ENCODE data around the gene PTPRN2.

Gene PTPRN2

DNA sequence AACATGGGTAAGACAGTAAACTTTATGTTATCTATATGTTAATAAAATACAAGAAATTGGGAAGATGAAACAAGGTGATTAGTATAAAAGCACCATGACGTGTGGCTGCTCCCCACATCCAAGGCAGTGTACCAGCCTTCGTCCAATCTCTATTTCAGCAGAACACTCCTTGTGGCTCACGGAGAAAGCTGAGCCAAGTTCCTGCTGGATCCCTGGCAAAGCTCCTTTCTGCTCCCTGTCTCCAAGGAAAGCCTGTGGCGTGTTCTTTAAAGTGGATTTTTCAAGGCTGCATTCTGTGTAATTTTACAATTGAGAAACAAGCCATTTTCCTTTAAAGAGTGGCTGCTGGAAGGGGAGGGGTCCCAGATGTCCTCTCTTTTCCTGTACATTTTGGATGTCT, 467.3 kb downstream of the PTPRN2 start:
- Histone ChIP-seq H3K27ac (ENCODE audit: low read depth, low read length) (no peak overlapping the region), H3K79me2 (ENCODE audit: control insufficient read depth, insufficient read depth, low read length) (no peaks in the 10 kb centered on the region), H3K27me3 (ENCODE audit: insufficient read depth, low read length, poor library complexity) (no peaks in the 10 kb centered on the region), H3K4me2 (ENCODE audit: low read length) (no peak overlapping the region), H3K4ac (ENCODE audit: low read depth, low read length) (no peak overlapping the region), H3K36me3 (ENCODE audit: control insufficient read depth, insufficient read depth, low read length) (no peaks in the 10 kb centered on the region), H2BK5ac (ENCODE audit: low read length) (no peak overlapping the region), H3K9ac (ENCODE audit: low read length) (no peak overlapping the region), H2BK120ac (ENCODE audit: low read depth, low read length) (no peak overlapping the region), H4K8ac (ENCODE audit: low read depth, low read length) (no peak overlapping the region), H3K18ac (ENCODE audit: low read length) (no peak overlapping the region), H3K79me1 (ENCODE audit: low read length) (no peaks in the 10 kb centered on the region), H2AK5ac (ENCODE audit: low read length) (no peak overlapping the region), H3K4me1 (ENCODE audit: control insufficient read depth, low read depth, low read length) (no peaks in the 10 kb centered on the region), H3K23ac (ENCODE audit: low read length) (no peak overlapping the region), H2BK15ac (replicated peaks; ENCODE audit: low read depth) (no peak overlapping the region), H3K56ac (ENCODE audit: low read length) (no peak overlapping the region), H4K5ac (ENCODE audit: low read length) (no peak overlapping the region), H3K4me3 (ENCODE audit: low read length) (no peak overlapping the region)
- DNase-seq = no peak
- WGBS (ENCODE audit: extremely low coverage, insufficient coverage, low lambda C conversion rate) = no CpG with 5 or more reads among the region's 4 CpGs

DNA sequence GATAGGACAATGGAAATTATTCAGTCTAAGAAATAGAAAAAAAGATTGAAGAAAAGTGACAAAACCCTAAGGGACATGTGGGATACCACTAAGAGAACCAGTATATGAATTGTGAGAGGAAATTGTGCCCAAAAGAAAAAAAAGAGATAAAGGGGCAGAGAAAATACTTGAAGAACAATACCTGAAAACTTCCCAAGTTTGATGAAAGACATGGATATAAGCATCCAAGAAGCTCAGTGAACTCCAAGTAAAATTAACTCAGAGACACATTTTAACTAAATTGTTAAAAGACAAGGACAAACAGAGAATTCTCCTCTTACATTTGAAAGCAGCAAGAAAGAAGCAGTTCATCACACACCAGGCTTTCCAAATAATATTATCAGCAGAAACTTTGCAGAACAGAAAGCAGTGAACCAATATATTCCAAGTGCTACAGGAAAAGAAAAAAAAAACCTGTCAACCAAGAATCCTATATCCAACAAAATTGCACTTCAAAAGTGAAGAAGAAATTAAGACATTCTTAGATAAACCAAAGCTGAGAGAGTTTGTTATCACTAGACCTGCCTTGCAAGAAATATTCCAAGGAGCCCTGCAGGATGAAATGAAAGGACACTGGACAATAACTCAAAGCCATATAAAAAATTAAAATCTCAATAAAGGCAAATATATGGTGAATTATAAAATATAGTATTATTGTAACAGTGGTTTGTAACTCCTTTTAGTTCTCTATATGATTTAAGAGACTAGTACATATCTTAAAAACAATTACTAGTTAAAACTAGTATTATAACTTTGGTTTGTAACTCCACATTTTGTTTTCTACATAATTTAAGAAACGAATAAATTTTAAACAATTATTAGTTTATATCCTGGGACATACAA, 470.0 kb downstream of the PTPRN2 start:
- Histone ChIP-seq H3K23ac (ENCODE audit: low read length) (no peak overlapping the region), H3K4me3 (ENCODE audit: low read length) (no peak overlapping the region), H3K79me1 (ENCODE audit: low read length) (no peaks in the 10 kb centered on the region), H2AK5ac (ENCODE audit: low read length) (no peak overlapping the region), H3K79me2 (ENCODE audit: control insufficient read depth, insufficient read depth, low read length) (no peaks in the 10 kb centered on the region), H3K36me3 (ENCODE audit: control insufficient read depth, insufficient read depth, low read length) (no peaks in the 10 kb centered on the region), H4K5ac (ENCODE audit: low read length) (no peak overlapping the region), H3K27ac (ENCODE audit: low read depth, low read length) (no peak overlapping the region), H2BK5ac (ENCODE audit: low read length) (no peak overlapping the region), H3K4me1 (ENCODE audit: control insufficient read depth, low read depth, low read length) (no peaks in the 10 kb centered on the region), H3K27me3 (ENCODE audit: insufficient read depth, low read length, poor library complexity) (no peaks in the 10 kb centered on the region), H3K4ac (ENCODE audit: low read depth, low read length) (no peak overlapping the region), H3K4me2 (ENCODE audit: low read length) (no peak overlapping the region), H3K18ac (ENCODE audit: low read length) (no peak overlapping the region), H3K56ac (ENCODE audit: low read length) (no peak overlapping the region), H2BK15ac (replicated peaks; ENCODE audit: low read depth) (no peak overlapping the region), H3K9ac (ENCODE audit: low read length) (no peak overlapping the region), H4K8ac (ENCODE audit: low read depth, low read length) (no peak overlapping the region), H2BK120ac (ENCODE audit: low read depth, low read length) (no peak overlapping the region)
- DNase-seq = no peak
- no CpG with 5 or more reads among the region's 1 CpG for WGBS (ENCODE audit: extremely low coverage, insufficient coverage, low lambda C conversion rate)

DNA sequence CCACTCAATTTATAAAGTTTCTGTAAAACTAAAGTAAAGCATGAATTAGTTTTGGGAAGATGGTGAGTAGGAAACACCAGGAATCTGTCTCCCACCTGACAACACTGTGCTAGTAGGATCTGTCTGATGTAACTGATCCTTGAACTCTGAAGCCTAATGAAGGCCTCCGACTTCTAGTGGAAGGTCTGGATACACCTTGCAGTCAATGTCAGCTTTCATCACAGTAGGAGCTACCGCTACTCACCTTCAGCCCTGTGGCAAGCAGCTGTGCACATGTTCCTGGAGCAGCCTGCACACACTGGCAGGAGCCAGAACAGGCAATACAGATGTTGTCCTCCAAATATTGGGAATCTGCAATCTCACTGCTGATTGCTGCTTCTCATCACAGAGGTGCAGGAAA, 471.4 kb downstream of the PTPRN2 start:
- no peak overlapping the region for H3K4ac ChIP-seq (ENCODE audit: low read depth, low read length)
- no peak overlapping the region for H3K18ac ChIP-seq (ENCODE audit: low read length)
- peak overlapping the region; percentile 13 for H3K4me3 ChIP-seq (ENCODE audit: low read length)
- no peaks in the 10 kb centered on the region for H3K79me1 ChIP-seq (ENCODE audit: low read length)
- H4K5ac ChIP-seq (ENCODE audit: low read length) = no peak overlapping the region
- no peak overlapping the region for H3K56ac ChIP-seq (ENCODE audit: low read length)
- no peaks in the 10 kb centered on the region for H3K27me3 ChIP-seq (ENCODE audit: insufficient read depth, low read length, poor library complexity)
- H3K23ac ChIP-seq (ENCODE audit: low read length) = no peak overlapping the region
- WGBS (ENCODE audit: extremely low coverage, insufficient coverage, low lambda C conversion rate) = no CpG with 5 or more reads among the region's 2 CpGs
- no peaks in the 10 kb centered on the region for H3K36me3 ChIP-seq (ENCODE audit: control insufficient read depth, insufficient read depth, low read length)
- no peak overlapping the region for H3K27ac ChIP-seq (ENCODE audit: low read depth, low read length)
- no peak overlapping the region for H2AK5ac ChIP-seq (ENCODE audit: low read length)
- H3K9ac ChIP-seq (ENCODE audit: low read length) = no peak overlapping the region
- no peak overlapping the region for H2BK120ac ChIP-seq (ENCODE audit: low read depth, low read length)
- no peak overlapping the region for H4K8ac ChIP-seq (ENCODE audit: low read depth, low read length)
- no peak overlapping the region for H3K4me2 ChIP-seq (ENCODE audit: low read length)
- no peak for DNase-seq
- H2BK15ac ChIP-seq (replicated peaks; ENCODE audit: low read depth) = no peak overlapping the region
- no peak overlapping the region for H2BK5ac ChIP-seq (ENCODE audit: low read length)
- H3K4me1 ChIP-seq (ENCODE audit: control insufficient read depth, low read depth, low read length) = no peaks in the 10 kb centered on the region
- H3K79me2 ChIP-seq (ENCODE audit: control insufficient read depth, insufficient read depth, low read length) = no peaks in the 10 kb centered on the region

DNA sequence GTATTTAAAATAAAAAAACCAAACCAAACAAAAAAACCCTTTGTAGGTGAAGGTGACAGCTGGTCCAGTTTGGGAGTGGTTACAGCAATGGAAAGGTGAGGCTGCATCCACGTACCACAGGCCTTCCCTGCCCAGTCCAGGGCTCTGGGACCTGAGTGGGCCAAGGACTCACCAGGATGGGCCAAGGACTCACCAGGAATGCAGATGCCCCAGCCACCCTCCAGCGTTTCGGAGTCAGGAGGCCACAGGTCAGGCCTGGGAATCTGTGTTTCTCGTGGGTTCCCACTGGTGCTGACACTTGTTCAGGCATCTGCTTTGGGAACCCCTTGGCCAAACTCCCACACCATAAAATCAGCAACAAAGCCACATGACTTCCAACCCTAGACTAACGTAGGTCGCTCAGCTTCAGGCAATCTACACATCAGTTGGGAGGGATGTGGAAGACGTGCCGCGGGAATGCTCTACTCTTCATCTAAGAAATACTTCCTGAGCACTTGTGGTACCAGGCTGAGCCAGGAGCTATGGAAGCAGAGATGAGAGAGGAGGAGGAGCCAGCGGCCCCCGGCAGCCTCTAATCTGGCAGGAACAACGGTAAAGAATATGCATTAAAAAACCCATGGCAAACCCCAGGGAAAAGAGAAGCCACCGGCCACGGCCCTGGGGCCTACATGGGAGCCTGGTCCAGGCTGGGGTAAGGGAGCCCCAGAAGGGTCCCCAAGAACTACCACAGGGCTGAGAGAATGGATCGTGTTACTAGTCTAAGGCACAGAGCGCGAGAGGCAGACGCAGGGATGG, 473.4 kb downstream of the PTPRN2 start:
- Histone ChIP-seq H3K18ac (ENCODE audit: low read length) (no peak overlapping the region), H3K4me2 (ENCODE audit: low read length) (no peak overlapping the region), H3K4me3 (ENCODE audit: low read length) (no peak overlapping the region), H2BK5ac (ENCODE audit: low read length) (no peak overlapping the region), H3K4me1 (ENCODE audit: control insufficient read depth, low read depth, low read length) (no peaks in the 10 kb centered on the region), H2AK5ac (ENCODE audit: low read length) (no peak overlapping the region), H3K36me3 (ENCODE audit: control insufficient read depth, insufficient read depth, low read length) (no peaks in the 10 kb centered on the region), H3K56ac (ENCODE audit: low read length) (no peak overlapping the region), H4K5ac (ENCODE audit: low read length) (no peak overlapping the region), H3K79me1 (ENCODE audit: low read length) (no peaks in the 10 kb centered on the region), H3K79me2 (ENCODE audit: control insufficient read depth, insufficient read depth, low read length) (no peaks in the 10 kb centered on the region), H3K9ac (ENCODE audit: low read length) (no peak overlapping the region), H4K8ac (ENCODE audit: low read depth, low read length) (no peak overlapping the region), H2BK120ac (ENCODE audit: low read depth, low read length) (no peak overlapping the region), H2BK15ac (replicated peaks; ENCODE audit: low read depth) (no peak overlapping the region), H3K27me3 (ENCODE audit: insufficient read depth, low read length, poor library complexity) (no peaks in the 10 kb centered on the region), H3K27ac (ENCODE audit: low read depth, low read length) (no peak overlapping the region), H3K23ac (ENCODE audit: low read length) (no peak overlapping the region), H3K4ac (ENCODE audit: low read depth, low read length) (no peak overlapping the region)
- no CpG with 5 or more reads among the region's 18 CpGs for WGBS (ENCODE audit: extremely low coverage, insufficient coverage, low lambda C conversion rate)
- DNase-seq = no peak

DNA sequence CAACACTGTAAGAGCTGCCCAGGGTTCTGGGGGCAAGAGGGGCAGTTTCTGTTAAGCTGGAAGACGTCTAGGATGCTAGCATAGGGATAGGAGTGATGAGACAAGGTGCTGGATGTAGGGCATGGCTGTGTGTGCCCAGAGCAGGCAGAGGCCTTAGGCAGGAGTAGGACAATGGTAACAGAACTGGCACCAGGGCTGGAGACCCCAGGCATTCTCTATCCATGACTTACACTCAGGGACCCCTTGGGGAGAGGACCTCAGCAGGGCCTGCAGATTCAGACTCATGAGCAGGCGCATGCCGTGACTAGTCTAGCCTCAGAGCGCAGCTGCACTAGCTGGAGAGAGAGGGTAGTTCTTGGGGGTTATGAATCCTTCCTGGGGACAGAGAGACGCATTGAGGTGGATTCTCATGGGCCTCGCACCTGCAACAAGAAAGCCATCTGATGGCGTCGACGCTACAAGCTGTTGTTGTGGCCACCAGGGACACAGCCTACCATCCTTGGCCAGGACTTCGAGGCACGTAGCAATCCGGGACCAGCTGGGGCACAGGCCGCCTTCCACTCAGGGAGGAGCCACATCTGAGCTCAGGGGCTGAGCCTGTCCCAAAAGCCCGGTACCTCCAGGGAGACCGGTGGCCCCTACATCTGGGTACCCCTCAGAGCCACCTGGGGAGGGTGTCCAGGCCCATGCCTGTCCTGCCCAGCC, 474.1 kb downstream of the PTPRN2 start:
- Histone ChIP-seq H4K5ac (ENCODE audit: low read length) (no peak overlapping the region), H3K79me1 (ENCODE audit: low read length) (no peaks in the 10 kb centered on the region), H3K18ac (ENCODE audit: low read length) (no peak overlapping the region), H3K9ac (ENCODE audit: low read length) (no peak overlapping the region), H3K4ac (ENCODE audit: low read depth, low read length) (no peak overlapping the region), H2AK5ac (ENCODE audit: low read length) (no peak overlapping the region), H3K23ac (ENCODE audit: low read length) (no peak overlapping the region), H2BK120ac (ENCODE audit: low read depth, low read length) (no peak overlapping the region), H3K27me3 (ENCODE audit: insufficient read depth, low read length, poor library complexity) (no peaks in the 10 kb centered on the region), H3K56ac (ENCODE audit: low read length) (no peak overlapping the region), H3K36me3 (ENCODE audit: control insufficient read depth, insufficient read depth, low read length) (no peaks in the 10 kb centered on the region), H3K27ac (ENCODE audit: low read depth, low read length) (no peak overlapping the region), H4K8ac (ENCODE audit: low read depth, low read length) (no peak overlapping the region), H3K4me2 (ENCODE audit: low read length) (no peak overlapping the region), H3K4me1 (ENCODE audit: control insufficient read depth, low read depth, low read length) (no peaks in the 10 kb centered on the region), H2BK5ac (ENCODE audit: low read length) (no peak overlapping the region), H2BK15ac (replicated peaks; ENCODE audit: low read depth) (no peak overlapping the region), H3K79me2 (ENCODE audit: control insufficient read depth, insufficient read depth, low read length) (no peaks in the 10 kb centered on the region), H3K4me3 (ENCODE audit: low read length) (no peak overlapping the region)
- no CpG with 5 or more reads among the region's 15 CpGs for WGBS (ENCODE audit: extremely low coverage, insufficient coverage, low lambda C conversion rate)
- no peak for DNase-seq
